ENCODE data around the gene C14orf39.
"Not testable (repeated sequence)": the region's sequence is repeated elsewhere in the genome, so short reads cannot be mapped to it uniquely, and the experiment has no call there.

C14orf39 gene

DNA sequence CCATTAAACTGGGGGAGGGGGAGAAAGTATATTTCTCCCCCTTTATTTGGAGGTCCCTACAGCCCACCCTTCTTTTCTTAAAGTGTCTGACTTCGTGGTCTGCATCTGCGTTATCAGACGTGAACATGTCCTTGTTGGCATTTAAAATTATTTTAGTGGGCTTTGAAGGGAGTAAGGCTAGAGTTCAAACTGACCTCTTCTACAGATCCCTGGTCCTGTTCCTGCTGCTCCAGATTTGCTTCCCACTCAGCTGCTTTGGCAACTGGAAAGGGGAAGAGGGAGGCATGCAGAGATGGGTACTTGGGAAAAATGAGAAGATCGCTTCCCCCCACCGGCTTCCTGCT is 22.5 kb upstream of the C14orf39 start:
- Mint-ChIP-seq H3K27me3 (peaks cover 86% of the 10 kb centered on the region), H3K4me3 (no peak overlapping the region), H3K9me3 (no peaks in the 10 kb centered on the region), H3K27ac (no peak overlapping the region), H3K36me3 (peaks cover 6% of the 10 kb centered on the region), H3K4me1 (peaks cover 6% of the 10 kb centered on the region)
- CTCF ChIA-PET, result interaction anchor here (1.2 kb wide), 1 partner anchor 21 kb away, joined by 3 read pairs; no protein-coding TSS in a partner anchor
- no peak for DNase-seq

DNA sequence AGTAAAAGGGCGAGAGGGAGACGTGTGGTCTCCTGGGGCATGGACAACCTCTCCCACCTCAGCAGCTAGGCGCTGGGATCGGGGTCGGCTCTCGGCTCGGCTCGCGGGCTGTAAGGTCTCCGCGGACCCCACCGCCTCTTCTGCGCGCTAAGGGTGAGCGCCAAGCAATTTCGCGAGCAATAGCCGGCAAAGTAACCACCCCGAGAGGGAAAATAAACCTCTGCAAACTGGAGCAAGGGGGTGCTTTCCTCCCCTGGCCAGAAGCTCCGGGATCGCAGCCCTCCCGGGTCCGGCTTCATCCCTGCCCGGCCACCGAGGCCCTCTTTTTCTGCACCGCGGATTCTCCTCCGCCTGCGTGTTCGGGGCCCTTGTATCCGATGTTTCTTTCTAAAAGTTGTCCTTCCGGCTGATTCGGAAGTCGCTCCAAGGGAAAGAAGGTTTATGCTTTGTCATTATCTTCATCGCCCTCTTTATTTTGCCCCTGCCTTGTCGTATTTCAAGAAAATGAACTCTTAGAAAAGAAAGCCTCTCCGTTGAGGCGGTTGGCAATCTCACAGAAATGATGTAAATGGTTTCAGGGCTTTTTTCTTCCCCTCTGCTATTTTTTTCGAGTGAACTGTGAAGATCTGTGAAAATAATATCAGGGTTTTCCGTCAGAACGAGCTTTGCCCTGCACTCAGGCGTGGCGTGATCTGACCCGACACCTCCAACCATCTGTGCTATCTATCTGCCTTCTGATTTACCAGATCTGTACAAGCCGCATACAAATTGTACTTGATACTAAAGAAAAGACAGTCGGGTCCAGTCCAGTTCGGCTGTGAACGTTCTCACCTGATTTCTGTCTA is 21.3 kb upstream of the C14orf39 start:
- CTCF ChIA-PET, result interaction anchor here (1.5 kb wide), 1 partner anchor 175 kb away, joined by 3 read pairs; no protein-coding TSS in a partner anchor
- H3K9me3 Mint-ChIP-seq, result no peaks in the 10 kb centered on the region
- H3K27me3 Mint-ChIP-seq, result peaks cover 86% of the 10 kb centered on the region
- peaks cover 4% of the 10 kb centered on the region for H3K36me3 Mint-ChIP-seq
- no peak overlapping the region for H3K4me3 Mint-ChIP-seq
- H3K27ac Mint-ChIP-seq, result peak overlapping the region; percentile 3
- no peak for DNase-seq
- peaks cover 6% of the 10 kb centered on the region for H3K4me1 Mint-ChIP-seq

DNA sequence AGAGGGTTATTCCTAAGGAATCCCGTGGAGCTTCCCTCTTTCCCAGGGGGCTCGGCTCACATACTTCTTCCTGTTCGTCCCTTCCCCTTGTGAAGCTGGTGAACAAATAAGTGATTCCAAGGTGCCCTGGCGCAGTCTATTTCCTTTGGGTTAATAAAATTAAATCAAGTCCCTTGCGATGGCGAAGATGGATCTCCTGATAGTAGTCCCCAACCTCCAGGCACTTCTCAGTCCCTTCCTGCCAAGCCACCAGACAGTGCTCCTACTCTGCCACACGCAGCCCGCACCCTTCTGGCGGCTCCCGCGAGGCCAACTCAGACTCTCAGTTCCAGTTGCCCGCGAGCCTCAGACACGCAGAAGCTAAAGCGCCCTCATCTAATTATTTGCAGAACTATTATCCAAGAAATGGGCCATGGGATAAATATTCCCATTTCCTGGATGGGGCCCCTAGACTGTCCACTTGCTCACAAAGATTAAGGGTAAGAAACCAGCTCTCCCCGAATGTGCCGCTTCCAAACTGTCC is 20.7 kb upstream of the C14orf39 start:
- CTCF ChIA-PET, result interaction anchor here (0.7 to 1.5 kb wide), 2 partner anchors 156 to 174 kb away, joined by 3 read pairs; no protein-coding TSS in a partner anchor
- H3K27me3 Mint-ChIP-seq, result peaks cover 83% of the 10 kb centered on the region

DNA sequence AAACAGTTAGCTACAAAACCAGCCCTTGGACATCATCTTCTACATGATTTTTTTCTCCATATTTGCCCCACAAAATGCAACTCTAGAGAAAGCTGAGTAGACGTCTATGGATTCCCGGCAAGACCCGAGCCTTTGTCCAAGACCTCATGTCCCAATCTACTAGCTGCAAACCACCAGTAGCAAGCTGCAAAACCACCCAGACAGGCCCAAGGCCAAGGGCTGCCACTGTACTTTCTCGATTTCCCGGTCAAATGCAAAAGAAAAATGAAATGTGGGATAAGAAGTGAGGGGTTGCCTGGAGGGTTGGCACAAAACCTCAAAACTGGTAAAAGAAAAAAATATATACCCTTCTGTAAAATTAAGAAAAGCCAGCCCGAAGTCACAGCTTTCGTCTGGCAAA is 20.1 kb upstream of the C14orf39 start:
- Mint-ChIP-seq H3K27ac (no peak overlapping the region), H3K36me3 (peaks cover 4% of the 10 kb centered on the region), H3K4me1 (peaks cover 6% of the 10 kb centered on the region), H3K9me3 (no peaks in the 10 kb centered on the region), H3K27me3 (peaks cover 81% of the 10 kb centered on the region), H3K4me3 (no peak overlapping the region)
- CTCF ChIA-PET, result interaction anchor here (0.7 to 1.5 kb wide), 2 partner anchors 156 to 174 kb away, joined by 3 read pairs; no protein-coding TSS in a partner anchor
- DNase-seq, result no peak

More for the DNA sequence above, 20.7 kb upstream of the C14orf39 start:
- Mint-ChIP-seq H3K4me3 (no peak overlapping the region), H3K27ac (no peak overlapping the region), H3K4me1 (peaks cover 6% of the 10 kb centered on the region), H3K36me3 (peaks cover 4% of the 10 kb centered on the region), H3K9me3 (no peaks in the 10 kb centered on the region)
- DNase-seq, result no peak

DNA sequence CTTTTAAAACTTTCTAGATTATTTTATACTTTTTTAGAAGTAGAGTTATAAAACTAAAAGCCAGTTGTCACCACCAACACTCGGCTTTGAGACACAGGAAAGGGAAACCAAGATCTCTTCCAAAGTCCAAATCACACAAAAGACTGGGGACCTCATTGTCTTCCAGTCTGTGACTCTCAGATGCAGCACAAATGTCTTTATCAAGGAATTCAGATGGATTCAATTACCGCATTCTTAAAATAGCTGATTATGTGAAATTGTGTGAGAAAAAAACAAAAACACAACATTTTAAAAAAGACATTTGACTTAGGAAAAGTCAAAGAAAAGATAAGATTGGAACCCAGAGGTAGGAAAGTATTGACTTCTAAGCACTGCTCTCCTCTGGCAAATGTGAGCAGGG is 19.6 kb upstream of the C14orf39 start:
- Mint-ChIP-seq H3K27ac (no peak overlapping the region), H3K4me1 (peaks cover 6% of the 10 kb centered on the region), H3K36me3 (peaks cover 4% of the 10 kb centered on the region), H3K9me3 (no peaks in the 10 kb centered on the region), H3K27me3 (peaks cover 76% of the 10 kb centered on the region), H3K4me3 (no peak overlapping the region)
- no peak for DNase-seq
- CTCF ChIA-PET, result no interaction called here

DNA sequence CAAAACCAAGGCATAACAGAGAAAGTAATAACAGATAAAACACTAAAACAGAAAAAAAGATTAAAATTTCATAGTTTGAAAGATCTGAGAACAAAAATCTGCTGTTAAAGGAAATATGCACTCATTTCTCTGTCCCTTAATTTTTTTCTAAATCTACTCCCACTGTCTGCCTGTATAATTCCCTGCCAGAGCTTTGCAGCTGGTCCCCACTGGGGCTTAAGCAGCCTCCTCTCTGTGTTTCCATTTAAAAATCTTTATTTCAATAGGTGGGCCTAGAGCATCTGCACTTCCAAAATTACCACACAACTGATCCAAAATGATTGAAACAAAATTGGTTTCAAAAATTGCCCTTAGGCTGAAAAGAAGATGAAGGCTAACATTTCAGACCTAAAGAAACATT is 16.7 kb upstream of the C14orf39 start:
- no peak overlapping the region for H3K27ac Mint-ChIP-seq
- H3K36me3 Mint-ChIP-seq, result peaks cover 2% of the 10 kb centered on the region
- no peaks in the 10 kb centered on the region for H3K4me1 Mint-ChIP-seq
- DNase-seq, result no peak
- no peaks in the 10 kb centered on the region for H3K9me3 Mint-ChIP-seq
- H3K27me3 Mint-ChIP-seq, result peaks cover 49% of the 10 kb centered on the region
- no peak overlapping the region for H3K4me3 Mint-ChIP-seq
- CTCF ChIA-PET, result no interaction called here

DNA sequence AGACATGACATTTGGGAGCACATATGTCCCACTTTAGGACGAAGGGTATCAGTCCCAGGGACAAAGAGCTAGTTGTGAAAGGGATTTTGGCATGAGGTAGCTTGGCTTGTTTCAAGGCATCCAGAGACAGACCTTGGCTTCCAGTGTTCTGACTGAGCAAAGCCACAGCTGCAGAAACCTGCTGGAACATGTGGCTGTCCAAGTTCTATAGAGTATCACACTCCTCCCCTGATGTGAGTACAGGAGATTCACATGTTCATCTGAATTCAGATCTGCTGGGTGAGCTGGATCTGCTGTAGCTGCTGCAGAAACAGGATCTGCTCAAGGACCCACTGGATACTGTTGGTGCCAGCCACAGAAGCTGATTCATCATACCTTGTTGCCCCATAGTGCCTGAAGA is 10.1 kb upstream of the C14orf39 start:
- H3K27me3 Mint-ChIP-seq, result peaks cover 9% of the 10 kb centered on the region
- H3K36me3 Mint-ChIP-seq, result no peaks in the 10 kb centered on the region
- H3K27ac Mint-ChIP-seq, result no peak overlapping the region
- H3K4me1 Mint-ChIP-seq, result no peaks in the 10 kb centered on the region
- DNase-seq, result no peak
- H3K9me3 Mint-ChIP-seq, result no peaks in the 10 kb centered on the region
- CTCF ChIA-PET, result interaction anchor here (1.0 kb wide), 1 partner anchor 13 kb away, joined by 3 read pairs; the partner anchor contains the start of gene SIX6
- no peak overlapping the region for H3K4me3 Mint-ChIP-seq

DNA sequence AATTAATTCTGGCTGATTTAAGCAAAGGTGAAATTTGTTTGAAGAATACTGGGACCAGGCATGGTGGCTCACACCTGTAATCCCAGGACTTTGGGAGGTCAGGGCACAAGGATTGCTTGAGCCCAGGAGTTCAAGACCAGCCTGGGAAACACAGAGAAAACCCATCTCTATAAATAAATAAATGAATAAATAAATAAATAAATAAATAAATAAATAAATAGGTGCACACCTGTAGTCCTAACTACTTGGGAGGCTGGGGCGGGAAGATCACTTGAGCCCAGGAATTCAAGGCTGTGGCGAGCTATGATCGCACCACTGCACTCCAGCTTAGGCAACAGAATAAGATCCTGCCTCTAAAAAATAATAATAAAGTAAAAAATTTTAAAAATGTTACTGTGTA is 4.4 kb upstream of the C14orf39 start:
- no peak overlapping the region for H3K27ac Mint-ChIP-seq
- H3K4me1 Mint-ChIP-seq, result peaks cover 2% of the 10 kb centered on the region
- H3K36me3 Mint-ChIP-seq, result no peaks in the 10 kb centered on the region
- DNase-seq, result no peak
- H3K9me3 Mint-ChIP-seq, result no peaks in the 10 kb centered on the region
- CTCF ChIA-PET, result no interaction called here
- H3K4me3 Mint-ChIP-seq, result no peak overlapping the region
- peaks cover 13% of the 10 kb centered on the region for H3K27me3 Mint-ChIP-seq

DNA sequence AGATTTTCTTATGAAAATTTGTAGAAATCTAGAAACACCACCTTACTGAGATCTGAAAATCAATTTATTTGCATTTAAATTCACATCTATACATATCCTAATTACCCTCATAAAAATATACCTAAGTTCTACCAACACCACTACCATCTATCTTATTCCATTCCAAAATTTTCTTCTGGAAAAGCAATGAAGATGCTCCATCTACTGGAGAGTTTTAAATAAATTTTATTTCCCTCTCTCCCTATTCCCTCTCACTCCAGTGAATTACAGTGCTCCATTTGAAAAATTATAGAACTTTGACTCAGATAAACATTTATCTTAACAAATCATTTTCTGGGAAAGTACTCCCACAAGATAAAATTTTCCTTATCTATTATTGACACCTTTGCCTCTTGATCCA is 2.3 kb upstream of the C14orf39 start:
- H3K27me3 Mint-ChIP-seq, result peaks cover 21% of the 10 kb centered on the region
- H3K9me3 Mint-ChIP-seq, result no peaks in the 10 kb centered on the region
- H3K27ac Mint-ChIP-seq, result no peak overlapping the region
- no peak for DNase-seq
- CTCF ChIA-PET, result interaction anchor here (0.8 kb wide), 1 partner anchor 205 kb away, joined by 3 read pairs; no protein-coding TSS in a partner anchor
- no peaks in the 10 kb centered on the region for H3K36me3 Mint-ChIP-seq
- no peak overlapping the region for H3K4me3 Mint-ChIP-seq
- peaks cover 3% of the 10 kb centered on the region for H3K4me1 Mint-ChIP-seq

DNA sequence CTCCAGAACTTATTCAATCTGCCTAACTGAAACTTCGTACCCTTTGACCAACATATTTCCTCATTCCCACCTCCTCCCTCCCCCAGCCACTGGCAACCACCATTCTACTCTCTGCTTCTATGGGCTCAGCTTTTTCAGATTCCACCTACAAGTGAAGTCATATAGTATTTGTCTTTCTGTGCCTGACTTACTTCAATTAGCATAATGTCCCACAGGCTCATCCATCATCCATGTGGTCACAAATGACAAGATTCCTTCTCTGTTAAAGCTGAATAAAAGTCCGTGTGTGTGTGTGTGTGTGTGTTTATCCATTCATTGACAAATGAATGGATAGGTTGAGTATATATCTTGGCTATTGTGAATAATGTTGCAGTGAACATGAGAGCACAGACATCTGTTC is 1.3 kb upstream of the C14orf39 start:
- no peak overlapping the region for H3K4me3 Mint-ChIP-seq
- peaks cover 21% of the 10 kb centered on the region for H3K27me3 Mint-ChIP-seq
- no peaks in the 10 kb centered on the region for H3K9me3 Mint-ChIP-seq
- H3K27ac Mint-ChIP-seq, result no peak overlapping the region
- peaks cover 3% of the 10 kb centered on the region for H3K4me1 Mint-ChIP-seq
- H3K36me3 Mint-ChIP-seq, result no peaks in the 10 kb centered on the region
- CTCF ChIA-PET, result interaction anchor here (1.0 kb wide), 1 partner anchor 21 kb away, joined by 3 read pairs; the partner anchor contains the start of gene SIX6
- DNase-seq, result no peak

DNA sequence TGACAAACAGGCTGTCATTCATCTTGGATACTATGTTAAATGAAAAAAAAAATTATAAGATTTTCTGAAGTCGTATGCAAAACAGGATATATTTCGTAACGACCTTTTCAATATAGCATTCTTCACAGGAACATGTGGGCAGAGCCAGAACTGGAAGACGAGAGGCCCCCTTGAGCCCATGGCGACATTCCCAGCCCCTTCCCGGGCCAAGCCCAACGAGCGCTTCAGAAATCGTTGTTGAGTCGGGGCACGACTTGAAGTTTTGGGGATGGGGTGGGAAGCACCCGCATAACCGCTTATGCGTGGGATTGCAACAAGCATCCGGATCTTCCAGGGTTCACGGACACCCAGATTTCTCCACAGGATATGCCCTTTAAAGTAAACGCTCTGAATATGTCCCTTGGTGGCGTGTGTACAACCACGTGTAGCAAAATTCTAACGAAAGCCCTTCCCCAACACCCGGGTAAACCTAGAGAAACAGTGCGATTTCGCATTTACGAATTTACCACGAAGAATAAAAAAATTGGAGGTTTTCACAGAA is 736 bp downstream of the C14orf39 start:
- Mint-ChIP-seq H3K36me3 (no peaks in the 10 kb centered on the region), H3K4me3 (no peak overlapping the region), H3K4me1 (peaks cover 3% of the 10 kb centered on the region), H3K9me3 (peaks cover 5% of the 10 kb centered on the region), H3K27ac (no peak overlapping the region), H3K27me3 (peaks cover 21% of the 10 kb centered on the region)
- CTCF ChIA-PET, result no interaction called here
- DNase-seq, result no peak

DNA sequence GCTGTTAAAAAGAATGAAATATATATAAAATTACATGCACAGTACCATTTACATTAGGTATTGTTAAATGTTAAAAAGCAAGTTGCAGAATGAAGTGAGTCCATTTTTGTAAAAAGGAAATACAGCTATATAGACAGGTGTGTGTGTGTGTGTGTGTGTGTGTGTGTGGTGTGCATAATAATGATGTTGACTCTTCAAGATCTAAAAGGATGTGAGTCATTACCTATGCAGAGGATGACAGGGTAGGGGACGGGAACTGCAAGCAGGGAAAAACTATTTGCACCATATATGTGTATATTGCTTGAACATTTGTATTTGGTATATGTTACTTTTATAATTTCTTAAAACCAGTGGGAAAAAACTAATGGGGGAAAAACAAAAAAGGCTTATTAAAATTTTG is 3.1 kb downstream of the C14orf39 start:
- CTCF ChIA-PET, result no interaction called here
- no peak overlapping the region for H3K27ac Mint-ChIP-seq

DNA sequence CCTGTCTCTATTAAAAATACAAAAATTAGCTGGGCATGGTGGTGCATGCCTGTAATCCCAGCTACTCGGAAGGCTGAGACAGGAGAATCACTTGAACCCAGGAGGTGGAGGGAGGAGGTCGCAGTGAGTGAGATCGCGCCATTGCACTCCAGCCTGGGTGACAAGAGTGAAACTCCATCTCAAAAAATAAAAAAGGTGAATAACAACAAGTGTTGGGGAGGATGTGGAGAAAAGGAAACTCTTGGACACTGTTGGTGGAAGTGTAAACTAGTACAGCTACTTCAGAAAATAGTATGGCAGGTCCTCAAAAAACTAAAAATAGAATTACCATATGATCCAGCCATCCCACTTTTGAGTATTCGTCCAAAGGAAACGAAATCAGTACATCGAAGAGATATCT is 5.6 kb downstream of the C14orf39 start:
- CTCF ChIA-PET, DNase-seq, H3K4me3 Mint-ChIP-seq, H3K4me1 Mint-ChIP-seq, H3K36me3 Mint-ChIP-seq, H3K9me3 Mint-ChIP-seq, H3K27ac Mint-ChIP-seq, H3K27me3 Mint-ChIP-seq: not testable (repeated sequence)

More for the DNA sequence above, 3.1 kb downstream of the C14orf39 start:
- H3K4me1 Mint-ChIP-seq, result peaks cover 3% of the 10 kb centered on the region
- H3K9me3 Mint-ChIP-seq, result peaks cover 5% of the 10 kb centered on the region
- DNase-seq, result no peak
- H3K4me3 Mint-ChIP-seq, result no peak overlapping the region
- peaks cover 21% of the 10 kb centered on the region for H3K27me3 Mint-ChIP-seq
- H3K36me3 Mint-ChIP-seq, result no peaks in the 10 kb centered on the region

DNA sequence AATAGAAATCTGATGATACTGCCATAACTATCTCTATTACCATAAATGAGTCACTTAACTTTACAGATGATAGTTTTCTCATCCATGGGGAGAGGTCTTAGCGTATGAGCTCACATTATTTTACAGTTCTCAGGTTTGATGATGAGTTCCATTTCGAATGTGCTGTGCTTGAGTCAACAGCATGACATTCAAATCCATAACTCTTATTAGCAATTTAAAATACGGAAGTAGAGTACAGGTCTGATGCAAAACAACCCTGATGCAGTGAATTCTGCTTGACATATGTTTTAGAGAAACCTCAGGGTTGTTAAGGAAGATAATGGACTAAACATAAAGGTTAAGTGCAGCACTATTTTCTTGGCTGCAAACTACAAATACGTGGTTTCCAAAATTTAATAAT is 30.0 kb downstream of the C14orf39 start:
- no peak for DNase-seq
- no peaks in the 10 kb centered on the region for H3K36me3 Mint-ChIP-seq
- no peaks in the 10 kb centered on the region for H3K4me1 Mint-ChIP-seq
- CTCF ChIA-PET, result no interaction called here
- H3K27me3 Mint-ChIP-seq, result no peaks in the 10 kb centered on the region
- H3K27ac Mint-ChIP-seq, result no peak overlapping the region
- H3K4me3 Mint-ChIP-seq, result no peak overlapping the region
- H3K9me3 Mint-ChIP-seq, result no peaks in the 10 kb centered on the region

DNA sequence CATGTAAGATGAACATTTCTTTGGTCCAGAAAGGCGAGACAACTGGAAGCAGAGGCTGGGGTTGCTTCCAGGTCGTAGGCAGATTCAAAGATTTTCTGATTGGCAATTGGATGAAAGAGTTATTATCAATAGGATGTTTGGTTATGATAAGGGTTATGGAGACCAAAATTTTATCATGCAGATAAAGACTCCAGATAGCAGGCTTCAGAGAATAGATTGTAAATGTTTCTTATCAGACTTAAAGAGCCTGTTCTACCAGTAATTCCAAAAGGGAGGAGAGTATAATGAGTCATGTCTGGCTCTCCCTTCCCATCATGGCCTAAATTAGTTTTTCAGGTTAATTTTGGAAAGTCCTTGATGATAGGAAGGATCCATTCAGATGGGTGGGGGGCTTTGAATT is 55.6 kb downstream of the C14orf39 start:
- Mint-ChIP-seq H3K27me3 (no peaks in the 10 kb centered on the region), H3K4me1 (no peaks in the 10 kb centered on the region), H3K4me3 (no peak overlapping the region), H3K27ac (no peak overlapping the region), H3K9me3 (no peaks in the 10 kb centered on the region), H3K36me3 (no peaks in the 10 kb centered on the region)
- CTCF ChIA-PET, result no interaction called here
- no peak for DNase-seq
